HepG2 (cell line): Measurements from ENCODE around the gene ACSL6. TPM values are rescaled to one million over a fixed set of nuclear protein-coding genes. Genes with fewer than 3 reads are reported as not detected.

Source experiments
- ARNTL ChIP-seq: sonication (generic); formaldehyde crosslinking; IDR thresholded peaks from 2 replicates; pipeline ENCODE4 v1.4.0; 2020; ENCODE audit warnings: mild to moderate bottlenecking, missing genetic modification reagents
- MBNL3 ChIP-seq: fragments of 250-450 bp; sonication (Bioruptor Pico); conservative IDR thresholded peaks from 2 replicates; pipeline ENCODE4 v1.8.0; 2022; ENCODE audit warnings: mild to moderate bottlenecking, inconsistent platforms
- MLX ChIP-seq: IDR thresholded peaks from 2 replicates; pipeline ENCODE4 v1.6.1; 2016
- NKX3-1 ChIP-seq: sonication (generic); formaldehyde crosslinking; IDR thresholded peaks from 2 replicates; pipeline ENCODE4 v1.5.0; 2020; ENCODE audit warnings: missing genetic modification reagents
- POLR2G ChIP-seq: fragments of 200-400 bp; formaldehyde crosslinking; IDR thresholded peaks from 2 replicates; pipeline ENCODE4 v1.6.1; 2018; ENCODE audit warnings: mild to moderate bottlenecking, low read depth, low read length, moderate library complexity
- SOX5 ChIP-seq: IDR thresholded peaks from 2 replicates; pipeline ENCODE4 v1.6.1; 2016; ENCODE audit warnings: borderline replicate concordance
- SP140L ChIP-seq: sonication (generic); formaldehyde crosslinking; IDR thresholded peaks from 2 replicates; pipeline ENCODE4 v1.4.0; 2020; ENCODE audit warnings: missing genetic modification reagents, borderline replicate concordance
- SSRP1 ChIP-seq: IDR thresholded peaks from 2 replicates; pipeline ENCODE4 v1.6.1; 2016; ENCODE audit warnings: control low read depth
- TAF1 ChIP-seq: sonication (generic); formaldehyde crosslinking; IDR thresholded peaks from 2 replicates; pipeline ENCODE4 v1.4.0; 2020; ENCODE audit warnings: missing genetic modification reagents
- TFDP1 ChIP-seq: IDR thresholded peaks from 2 replicates; pipeline ENCODE4 v1.6.1; 2016; ENCODE audit warnings: missing compliant biosample characterization, missing genetic modification reagents, borderline replicate concordance
- USF2 ChIP-seq, 2 experiments: sonication (generic) in 1 of 2; formaldehyde crosslinking in 1 of 2; IDR thresholded peaks; 2 replicates each; pipeline versions ENCODE4 v1.5.1 to v1.6.1; 2011 to 2020; ENCODE audit warnings: borderline replicate concordance in 1 of 2, low read depth in 1 of 2, low read length in 1 of 2, mild to moderate bottlenecking in 1 of 2, missing genetic modification reagents in 1 of 2, moderate library complexity in 1 of 2
- ZMYM3 ChIP-seq: sonication (generic); formaldehyde crosslinking; IDR thresholded peaks from 2 replicates; pipeline ENCODE4 v1.5.1; 2020; ENCODE audit warnings: mild to moderate bottlenecking, missing genetic modification reagents
- polyA plus RNA-seq, 8 experiments: library from polyadenylated mRNA; depleted of rRNA in 3 of 8; stranded (reverse) in 7 of 8; unstranded in 1 of 8; fragments of >200 nt; fragmentation: Illumina TruSeq in 4 of 8; extraction: Trizol in 4 of 8; gene quantifications; 2 replicates each; pipeline versions ENCODE4 v1.2.1 to v1.2.3, GENCODE V29; 2011 to 2016; ENCODE audit warnings: low read depth in 4 of 8, missing spikeins in 1 of 8, mixed read lengths in 1 of 8; ENCODE audit not compliant: insufficient read depth in 1 of 8
- total RNA-seq, 5 experiments: library from RNA; depleted of rRNA; stranded (reverse); fragments of >200 nt; fragmentation: Illumina TruSeq; extraction: Trizol; gene quantifications; 2 replicates each; pipeline ENCODE4 v1.2.3, GENCODE V29; 2016; ENCODE audit warnings: low read depth in 1 of 5
- TF ChIP-seq, protein P1 (sequence below): sonication (generic); formaldehyde crosslinking; IDR thresholded peaks from 2 replicates; pipeline ENCODE4 v1.4.0; 2020; ENCODE audit warnings: missing genetic modification reagents
- TF ChIP-seq, protein P2 (sequence below): sonication (generic); formaldehyde crosslinking; IDR thresholded peaks from 2 replicates; pipeline ENCODE4 v1.5.0; 2020; ENCODE audit warnings: missing genetic modification reagents

Gene ACSL6
- total and polyA plus RNA-seq, 2 of the 13 experiments (the other 11 are each of a cell fraction or from before 2014, with no cell fraction given) = 3.7 to 3.8 TPM

GRCh38 chr5:132001647-132002561 lies 9.6 kb downstream of the ACSL6 start (continued):
- TF ChIP-seq TFDP1 (CRISPR knock-in tag) (peak; percentile 18; the same call in 1 of the 2 replicates), SSRP1 (CRISPR knock-in tag) (no peak), USF2 (IDR thresholded peaks at IDR 0.05; ENCODE audit: low read depth, low read length) (no peak), USF2 (CRISPR knock-in tag; IDR thresholded peaks at IDR 0.05; ENCODE audit: borderline replicate concordance) (peak; percentile 34; the same call in 1 of the 2 replicates), MLX (CRISPR knock-in tag) (peak; percentile 88), NKX3-1 (peak; percentile 96), SP140L (0 out of 2 replicates have a peak, but pooled peaks have one; percentile 78), TAF1 (peak; percentile 93), MBNL3 (CRISPR knock-in tag) (no peak), POLR2G (peak; percentile 59), ZMYM3 (peak; percentile 68), ARNTL (CRISPR knock-in tag) (peak; percentile 79), SOX5 (CRISPR knock-in tag) (peak; percentile 97)
- TF ChIP-seq, protein P1, sequence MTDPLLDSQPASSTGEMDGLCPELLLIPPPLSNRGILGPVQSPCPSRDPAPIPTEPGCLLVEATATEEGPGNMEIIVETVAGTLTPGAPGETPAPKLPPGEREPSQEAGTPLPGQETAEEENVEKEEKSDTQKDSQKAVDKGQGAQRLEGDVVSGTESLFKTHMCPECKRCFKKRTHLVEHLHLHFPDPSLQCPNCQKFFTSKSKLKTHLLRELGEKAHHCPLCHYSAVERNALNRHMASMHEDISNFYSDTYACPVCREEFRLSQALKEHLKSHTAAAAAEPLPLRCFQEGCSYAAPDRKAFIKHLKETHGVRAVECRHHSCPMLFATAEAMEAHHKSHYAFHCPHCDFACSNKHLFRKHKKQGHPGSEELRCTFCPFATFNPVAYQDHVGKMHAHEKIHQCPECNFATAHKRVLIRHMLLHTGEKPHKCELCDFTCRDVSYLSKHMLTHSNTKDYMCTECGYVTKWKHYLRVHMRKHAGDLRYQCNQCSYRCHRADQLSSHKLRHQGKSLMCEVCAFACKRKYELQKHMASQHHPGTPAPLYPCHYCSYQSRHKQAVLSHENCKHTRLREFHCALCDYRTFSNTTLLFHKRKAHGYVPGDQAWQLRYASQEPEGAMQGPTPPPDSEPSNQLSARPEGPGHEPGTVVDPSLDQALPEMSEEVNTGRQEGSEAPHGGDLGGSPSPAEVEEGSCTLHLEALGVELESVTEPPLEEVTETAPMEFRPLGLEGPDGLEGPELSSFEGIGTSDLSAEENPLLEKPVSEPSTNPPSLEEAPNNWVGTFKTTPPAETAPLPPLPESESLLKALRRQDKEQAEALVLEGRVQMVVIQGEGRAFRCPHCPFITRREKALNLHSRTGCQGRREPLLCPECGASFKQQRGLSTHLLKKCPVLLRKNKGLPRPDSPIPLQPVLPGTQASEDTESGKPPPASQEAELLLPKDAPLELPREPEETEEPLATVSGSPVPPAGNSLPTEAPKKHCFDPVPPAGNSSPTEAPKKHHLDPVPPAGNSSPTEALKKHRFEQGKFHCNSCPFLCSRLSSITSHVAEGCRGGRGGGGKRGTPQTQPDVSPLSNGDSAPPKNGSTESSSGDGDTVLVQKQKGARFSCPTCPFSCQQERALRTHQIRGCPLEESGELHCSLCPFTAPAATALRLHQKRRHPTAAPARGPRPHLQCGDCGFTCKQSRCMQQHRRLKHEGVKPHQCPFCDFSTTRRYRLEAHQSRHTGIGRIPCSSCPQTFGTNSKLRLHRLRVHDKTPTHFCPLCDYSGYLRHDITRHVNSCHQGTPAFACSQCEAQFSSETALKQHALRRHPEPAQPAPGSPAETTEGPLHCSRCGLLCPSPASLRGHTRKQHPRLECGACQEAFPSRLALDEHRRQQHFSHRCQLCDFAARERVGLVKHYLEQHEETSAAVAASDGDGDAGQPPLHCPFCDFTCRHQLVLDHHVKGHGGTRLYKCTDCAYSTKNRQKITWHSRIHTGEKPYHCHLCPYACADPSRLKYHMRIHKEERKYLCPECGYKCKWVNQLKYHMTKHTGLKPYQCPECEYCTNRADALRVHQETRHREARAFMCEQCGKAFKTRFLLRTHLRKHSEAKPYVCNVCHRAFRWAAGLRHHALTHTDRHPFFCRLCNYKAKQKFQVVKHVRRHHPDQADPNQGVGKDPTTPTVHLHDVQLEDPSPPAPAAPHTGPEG (CRISPR knock-in tag) = peak; percentile 36; the same call in 1 of the 2 replicates
- TF ChIP-seq, protein P2, sequence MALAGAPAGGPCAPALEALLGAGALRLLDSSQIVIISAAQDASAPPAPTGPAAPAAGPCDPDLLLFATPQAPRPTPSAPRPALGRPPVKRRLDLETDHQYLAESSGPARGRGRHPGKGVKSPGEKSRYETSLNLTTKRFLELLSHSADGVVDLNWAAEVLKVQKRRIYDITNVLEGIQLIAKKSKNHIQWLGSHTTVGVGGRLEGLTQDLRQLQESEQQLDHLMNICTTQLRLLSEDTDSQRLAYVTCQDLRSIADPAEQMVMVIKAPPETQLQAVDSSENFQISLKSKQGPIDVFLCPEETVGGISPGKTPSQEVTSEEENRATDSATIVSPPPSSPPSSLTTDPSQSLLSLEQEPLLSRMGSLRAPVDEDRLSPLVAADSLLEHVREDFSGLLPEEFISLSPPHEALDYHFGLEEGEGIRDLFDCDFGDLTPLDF (CRISPR knock-in tag) = no peak
